Mesenchymal stem cell (in vitro differentiated cells and primary cell): ENCODE results near the gene SNAP47.

ENCODE experiments used
- DNase-seq: peaks from one replicate; pipeline ENCODE4 v3.0.0-alpha.2; 2013
- H2AFZ ChIP-seq: one replicate; pipeline ENCODE4 v1.6.1; 2013; ENCODE audit warnings: low read depth, mild to moderate bottlenecking, control low read depth, inconsistent platforms, low read length, moderate library complexity
- H2AK5ac ChIP-seq: 2 replicates; pipeline ENCODE4 v1.6.1; 2013; ENCODE audit warnings: low read length, moderate library complexity, mild to moderate bottlenecking, inconsistent platforms; ENCODE audit not compliant: severe bottlenecking
- H2BK120ac ChIP-seq: one replicate; pipeline ENCODE4 v1.6.1; 2013; ENCODE audit warnings: low read depth, mild to moderate bottlenecking, inconsistent platforms, low read length, moderate library complexity
- H2BK12ac ChIP-seq, 2 experiments: one replicate each; pipeline ENCODE4 v1.6.1; 2013; ENCODE audit warnings: inconsistent platforms in 2 of 2, low read length in 2 of 2, mild to moderate bottlenecking in 2 of 2, moderate library complexity in 2 of 2, control low read depth in 1 of 2
- H2BK15ac ChIP-seq: one replicate; pipeline ENCODE4 v1.6.1; 2013; ENCODE audit warnings: mild to moderate bottlenecking, low read depth, inconsistent platforms; ENCODE audit not compliant: poor library complexity, severe bottlenecking
- H2BK5ac ChIP-seq: 2 replicates; pipeline ENCODE4 v1.6.1; 2013; ENCODE audit warnings: low read depth, mild to moderate bottlenecking, low read length, control low read depth, inconsistent platforms; ENCODE audit not compliant: poor library complexity, severe bottlenecking
- H3K14ac ChIP-seq, 2 experiments: one replicate each; pipeline ENCODE4 v1.6.1; 2013; ENCODE audit warnings: inconsistent platforms in 2 of 2, low read length in 2 of 2, control low read depth in 1 of 2, mild to moderate bottlenecking in 1 of 2, moderate library complexity in 1 of 2
- H3K18ac ChIP-seq, 2 experiments: one replicate each; pipeline ENCODE4 v1.6.1; 2013; ENCODE audit warnings: inconsistent platforms in 2 of 2, low read length in 2 of 2, control low read depth in 1 of 2, low read depth in 1 of 2, mild to moderate bottlenecking in 1 of 2
- H3K23ac ChIP-seq, 2 experiments: one replicate each; pipeline ENCODE4 v1.6.1; 2013; ENCODE audit warnings: inconsistent platforms in 2 of 2, low read length in 2 of 2, mild to moderate bottlenecking in 2 of 2, moderate library complexity in 2 of 2, control low read depth in 1 of 2
- H3K27ac ChIP-seq: 2 replicates; pipeline ENCODE4 v1.5.1; 2013; ENCODE audit warnings: mild to moderate bottlenecking, moderate library complexity, low read length, control low read depth, inconsistent platforms; ENCODE audit not compliant: poor library complexity, severe bottlenecking
- H3K27me3 ChIP-seq, 2 experiments: 2 replicates each; pipeline versions ENCODE4 v1.6.1 to v1.7.0; 2013; ENCODE audit warnings: low read length in 2 of 2, mild to moderate bottlenecking in 2 of 2, moderate library complexity in 2 of 2, control low read depth in 1 of 2, inconsistent platforms in 1 of 2; ENCODE audit not compliant: control insufficient read depth in 1 of 2, insufficient read depth in 1 of 2
- H3K36me3 ChIP-seq, 2 experiments: 2 replicates each; pipeline versions ENCODE4 v1.6.1 to v1.7.0; 2013; ENCODE audit warnings: low read length in 2 of 2, control low read depth in 1 of 2, inconsistent platforms in 1 of 2, low read depth in 1 of 2, mild to moderate bottlenecking in 1 of 2; ENCODE audit not compliant: insufficient read depth in 2 of 2, control insufficient read depth in 1 of 2
- H3K4ac ChIP-seq, 2 experiments: one replicate each; pipeline ENCODE4 v1.6.1; 2013; ENCODE audit warnings: inconsistent platforms in 2 of 2, low read length in 2 of 2, mild to moderate bottlenecking in 2 of 2, moderate library complexity in 2 of 2, control low read depth in 1 of 2, low read depth in 1 of 2
- H3K4me1 ChIP-seq: 2 replicates; pipeline ENCODE4 v1.6.1; 2013; ENCODE audit warnings: low read depth, low read length, control low read depth; ENCODE audit not compliant: control insufficient read depth, insufficient read depth
- H3K4me2 ChIP-seq: 2 replicates; pipeline ENCODE4 v1.6.1; 2013; ENCODE audit warnings: low read length, mild to moderate bottlenecking, inconsistent platforms; ENCODE audit not compliant: poor library complexity, severe bottlenecking
- H3K4me3 ChIP-seq, 2 experiments: 2 replicates each; pipeline versions ENCODE4 v1.5.1 to v1.7.0; 2013; ENCODE audit warnings: low read length in 2 of 2, mild to moderate bottlenecking in 2 of 2, control low read depth in 1 of 2, low read depth in 1 of 2; ENCODE audit not compliant: insufficient read depth in 1 of 2
- H3K79me1 ChIP-seq: replicated peaks from 2 replicates; pipeline ENCODE4 v1.6.1; 2013; ENCODE audit warnings: mild to moderate bottlenecking, control low read depth, low read length, inconsistent platforms; ENCODE audit not compliant: poor library complexity, severe bottlenecking
- H3K9ac ChIP-seq: 2 replicates; pipeline ENCODE4 v1.7.0; 2013; ENCODE audit warnings: mild to moderate bottlenecking, low read length, moderate library complexity
- H3K9me3 ChIP-seq: 2 replicates; pipeline ENCODE4 v1.7.0; 2013; ENCODE audit warnings: mild to moderate bottlenecking, low read length; ENCODE audit not compliant: control insufficient read depth
- H4K8ac ChIP-seq: one replicate; pipeline ENCODE4 v1.6.1; 2013; ENCODE audit warnings: inconsistent platforms, mild to moderate bottlenecking, low read length, moderate library complexity
- H4K91ac ChIP-seq: one replicate; pipeline ENCODE4 v1.6.1; 2013; ENCODE audit warnings: mild to moderate bottlenecking, low read length, inconsistent platforms
- WGBS: methylation state at CpG from one replicate; pipeline ENCODE4 v1.1.7; 2013; ENCODE audit warnings: mixed read lengths; 5-methylcytosine and 5-hydroxymethylcytosine counted together

Gene SNAP47

DNA sequence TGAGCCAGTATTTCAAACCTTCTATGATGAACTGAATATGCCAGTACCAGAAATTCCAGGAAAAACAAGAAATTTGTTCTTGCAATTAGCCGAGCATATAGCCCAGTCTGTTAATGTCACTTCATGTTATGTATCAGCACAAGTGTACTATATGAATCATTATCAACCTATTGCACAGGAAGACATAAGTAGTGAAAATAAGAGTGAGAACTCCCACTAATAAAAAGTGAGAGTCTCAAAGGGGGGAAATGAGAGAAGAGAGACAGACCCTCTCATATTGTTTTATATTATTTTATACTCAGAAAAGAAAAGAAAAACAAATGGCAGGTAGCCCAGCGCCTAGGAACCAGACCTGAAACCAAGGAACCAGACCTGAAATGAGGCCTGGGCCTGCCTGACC is 16.3 kb upstream of the SNAP47 start:
- Histone ChIP-seq H3K79me1 (no peaks in the 10 kb centered on the region), H3K4ac (no peak overlapping the region), H2BK12ac (no peak overlapping the region)

DNA sequence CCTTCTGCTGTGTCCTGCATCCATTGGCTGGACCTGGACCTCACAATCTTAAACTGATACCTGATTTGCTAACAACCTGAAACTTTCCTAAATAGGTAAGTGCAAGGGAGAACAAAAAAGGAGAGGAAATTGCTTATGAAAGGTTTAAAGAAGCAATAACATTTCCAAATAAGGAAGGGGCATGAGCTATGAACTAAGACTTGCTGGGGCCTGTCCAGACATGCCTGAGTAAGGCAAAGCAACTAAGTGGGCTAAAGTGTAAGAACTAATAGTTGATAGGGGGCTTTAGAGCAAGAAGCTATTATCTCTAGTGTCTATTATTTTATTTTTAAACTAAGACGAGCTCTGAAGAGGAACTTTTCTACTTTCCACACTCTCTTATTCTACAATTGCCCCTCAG is 11.8 kb upstream of the SNAP47 start:
- Histone ChIP-seq H3K9me3 (peaks cover 26% of the 10 kb centered on the region), H4K8ac (no peak overlapping the region), H3K79me1 (no peaks in the 10 kb centered on the region), H3K4me2 (no peak overlapping the region), H4K91ac (no peak overlapping the region), H3K23ac (no peak overlapping the region), H2BK15ac (no peak overlapping the region), H3K9ac (no peak overlapping the region), H3K14ac (no peak overlapping the region), H3K4me1 (peaks cover 5% of the 10 kb centered on the region), H2BK5ac (no peak overlapping the region), H2AK5ac (no peak overlapping the region), H3K18ac (no peak overlapping the region), H2BK120ac (no peak overlapping the region), H3K27me3 (peaks cover 0 to 10% of the 10 kb centered on the region in 2 experiments), H3K4me3 (no peak overlapping the region), H2AFZ (no peak overlapping the region), H3K36me3 (no peaks in the 10 kb centered on the region), H2BK12ac (no peak overlapping the region), H3K27ac (no peak overlapping the region), H3K4ac (no peak overlapping the region)
- no peak for DNase-seq
- 80% methylated on average over 1 of the region's 1 CpG for WGBS

More for the DNA sequence above, 16.3 kb upstream of the SNAP47 start:
- no peak overlapping the region for H2BK15ac ChIP-seq
- H4K91ac ChIP-seq = no peak overlapping the region
- H3K18ac ChIP-seq = no peak overlapping the region
- no peak overlapping the region for H3K4me3 ChIP-seq
- H2BK120ac ChIP-seq = no peak overlapping the region
- H3K27ac ChIP-seq = no peak overlapping the region
- no peak overlapping the region for H3K4me2 ChIP-seq
- no peak overlapping the region for H4K8ac ChIP-seq
- no peak overlapping the region for H2AFZ ChIP-seq
- H2AK5ac ChIP-seq = no peak overlapping the region
- H3K23ac ChIP-seq = no peak overlapping the region
- H2BK5ac ChIP-seq = no peak overlapping the region
- H3K14ac ChIP-seq = no peak overlapping the region
- H3K27me3 ChIP-seq = no peaks in the 10 kb centered on the region
- H3K9ac ChIP-seq = no peak overlapping the region
- no CpG with 5 or more reads among the region's 2 CpGs for WGBS
- DNase-seq = no peak
- no peaks in the 10 kb centered on the region for H3K4me1 ChIP-seq
- no peaks in the 10 kb centered on the region for H3K36me3 ChIP-seq
- H3K9me3 ChIP-seq = peaks cover 39% of the 10 kb centered on the region

DNA sequence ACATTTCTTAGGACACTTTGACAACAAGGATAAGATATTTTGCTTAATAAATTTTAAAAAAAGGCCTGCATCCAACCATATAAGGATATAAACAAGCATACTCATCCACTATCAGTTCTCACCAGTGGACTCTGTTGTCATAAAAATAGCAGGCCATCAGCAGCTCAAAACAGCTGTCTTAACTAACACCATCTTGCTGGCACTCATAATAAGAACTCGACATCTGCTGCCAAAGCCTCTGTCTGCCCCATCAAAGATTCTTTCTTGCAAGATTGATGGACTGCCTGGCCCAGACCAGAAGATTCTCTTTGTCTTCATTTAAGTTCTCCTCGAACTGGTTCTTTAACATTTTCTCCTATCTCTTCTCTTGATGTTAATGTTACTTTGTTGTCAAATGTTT is 10.2 kb upstream of the SNAP47 start:
- Histone ChIP-seq H3K4me3 (no peak overlapping the region), H3K4me2 (no peak overlapping the region), H3K14ac (no peak overlapping the region), H3K36me3 (no peaks in the 10 kb centered on the region), H3K18ac (no peak overlapping the region), H4K91ac (no peak overlapping the region), H4K8ac (no peak overlapping the region), H2BK5ac (no peak overlapping the region), H3K79me1 (peaks cover 3% of the 10 kb centered on the region), H3K9ac (no peak overlapping the region), H3K4ac (no peak overlapping the region), H2BK12ac (no peak overlapping the region), H2AFZ (no peak overlapping the region), H2AK5ac (no peak overlapping the region), H3K27me3 (peaks cover 0 to 10% of the 10 kb centered on the region in 2 experiments), H3K9me3 (peaks cover 17% of the 10 kb centered on the region), H2BK15ac (no peak overlapping the region), H3K4me1 (peaks cover 21% of the 10 kb centered on the region), H3K27ac (no peak overlapping the region), H2BK120ac (no peak overlapping the region), H3K23ac (no peak overlapping the region)
- 43% methylated on average over 1 of the region's 2 CpGs for WGBS
- DNase-seq = no peak

DNA sequence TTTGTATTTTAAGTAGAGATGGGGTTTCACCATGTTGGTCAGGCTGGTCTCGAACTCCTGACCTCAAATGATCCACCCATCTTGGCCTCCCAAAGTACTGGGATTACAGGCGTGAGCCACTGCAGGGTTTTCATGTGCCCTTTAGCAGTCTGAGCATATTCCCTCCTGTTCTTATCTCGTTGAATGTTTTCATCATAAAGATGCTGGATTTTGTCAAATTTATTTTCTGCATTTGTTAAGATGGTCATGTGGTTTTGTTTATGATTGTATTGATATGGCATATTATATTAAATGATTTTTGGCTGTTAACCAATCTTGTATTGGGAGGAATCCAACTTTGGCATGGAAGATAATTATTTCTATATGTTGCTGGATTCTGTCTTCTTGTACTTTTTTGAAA is 8.9 kb upstream of the SNAP47 start:
- no peak overlapping the region for H2BK15ac ChIP-seq
- H3K79me1 ChIP-seq = peaks cover 9% of the 10 kb centered on the region
- WGBS = 86% methylated on average over 3 of the region's 3 CpGs
- no peak overlapping the region for H4K8ac ChIP-seq
- no peak overlapping the region for H2BK5ac ChIP-seq
- H4K91ac ChIP-seq = no peak overlapping the region
- no peak for DNase-seq
- no peak overlapping the region for H3K4me3 ChIP-seq
- H3K14ac ChIP-seq = no peak overlapping the region
- peaks cover 8 to 9% of the 10 kb centered on the region in 2 experiments for H3K36me3 ChIP-seq
- H3K4me2 ChIP-seq = no peak overlapping the region
- H2BK120ac ChIP-seq = no peak overlapping the region
- H2AK5ac ChIP-seq = no peak overlapping the region
- H3K27me3 ChIP-seq = peaks cover 0 to 10% of the 10 kb centered on the region in 2 experiments
- no peak overlapping the region for H3K18ac ChIP-seq
- H3K4me1 ChIP-seq = peaks cover 29% of the 10 kb centered on the region
- no peak overlapping the region for H3K4ac ChIP-seq
- H3K23ac ChIP-seq = no peak overlapping the region
- H3K9ac ChIP-seq = no peak overlapping the region
- H2BK12ac ChIP-seq = no peak overlapping the region
- no peak overlapping the region for H2AFZ ChIP-seq
- H3K9me3 ChIP-seq = peaks cover 7% of the 10 kb centered on the region
- H3K27ac ChIP-seq = no peak overlapping the region
